ENCODE results near the gene AGER.

Gene AGER

GRCh38 chr6:32131439-32131948 is 52.6 kb downstream of the AGER start:
- TF ChIP-seq, protein P1, sequence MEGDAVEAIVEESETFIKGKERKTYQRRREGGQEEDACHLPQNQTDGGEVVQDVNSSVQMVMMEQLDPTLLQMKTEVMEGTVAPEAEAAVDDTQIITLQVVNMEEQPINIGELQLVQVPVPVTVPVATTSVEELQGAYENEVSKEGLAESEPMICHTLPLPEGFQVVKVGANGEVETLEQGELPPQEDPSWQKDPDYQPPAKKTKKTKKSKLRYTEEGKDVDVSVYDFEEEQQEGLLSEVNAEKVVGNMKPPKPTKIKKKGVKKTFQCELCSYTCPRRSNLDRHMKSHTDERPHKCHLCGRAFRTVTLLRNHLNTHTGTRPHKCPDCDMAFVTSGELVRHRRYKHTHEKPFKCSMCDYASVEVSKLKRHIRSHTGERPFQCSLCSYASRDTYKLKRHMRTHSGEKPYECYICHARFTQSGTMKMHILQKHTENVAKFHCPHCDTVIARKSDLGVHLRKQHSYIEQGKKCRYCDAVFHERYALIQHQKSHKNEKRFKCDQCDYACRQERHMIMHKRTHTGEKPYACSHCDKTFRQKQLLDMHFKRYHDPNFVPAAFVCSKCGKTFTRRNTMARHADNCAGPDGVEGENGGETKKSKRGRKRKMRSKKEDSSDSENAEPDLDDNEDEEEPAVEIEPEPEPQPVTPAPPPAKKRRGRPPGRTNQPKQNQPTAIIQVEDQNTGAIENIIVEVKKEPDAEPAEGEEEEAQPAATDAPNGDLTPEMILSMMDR (IDR thresholded peaks at IDR 0.05; ENCODE audit: borderline replicate concordance, insufficient read depth, low read depth, low read length), result no peak
- H3K4me3 ChIP-seq (ENCODE audit: low read depth, low read length), result no peak overlapping the region

Measured in GM12875 (cell line).